Tibial artery (tissue), 4 donors: Measurements from ENCODE around the gene MPP3.

Experiments used
- DNase-seq, 2 donors: peaks; one replicate each; pipeline ENCODE4 v3.0.0-alpha.2; 2019
- H3K27ac ChIP-seq, 2 donors: fragments of 200-600 bp; sonication (generic) in 1 of 2; 1 replicate in 1 of 2; 2 replicates in 1 of 2; pipeline ENCODE4 v1.5.1; 2018 to 2019; ENCODE audit warnings: mild to moderate bottlenecking in 1 of 2
- H3K27me3 ChIP-seq, 2 donors: fragments of 200-600 bp; sonication (generic) in 1 of 2; one replicate each; pipeline versions ENCODE4 v1.5.1 to v1.6.0; 2016 to 2019
- H3K36me3 ChIP-seq, 3 donors: fragments of 200-600 bp; sonication (generic) in 2 of 3; one replicate each; pipeline ENCODE4 v1.5.1; 2016 to 2019; ENCODE audit warnings: mild to moderate bottlenecking in 2 of 3
- H3K4me1 ChIP-seq, 4 donors: fragments of 200-600 bp; sonication (generic) in 2 of 4; 1 replicate in 3 of 4; 2 replicates in 1 of 4; pipeline ENCODE4 v1.5.1; 2016 to 2019
- H3K4me3 ChIP-seq, 2 donors: fragments of 200-600 bp; sonication (generic) in 1 of 2; 1 replicate in 1 of 2; 2 replicates in 1 of 2; pipeline ENCODE4 v1.5.1; 2018 to 2019; ENCODE audit warnings: mild to moderate bottlenecking in 2 of 2
- H3K9me3 ChIP-seq, 3 donors: fragments of 200-600 bp; sonication (generic) in 1 of 3; one replicate each; pipeline ENCODE4 v1.5.1; 2016 to 2019
- CTCF ChIP-seq, 2 experiments: fragments of 200-600 bp in 1 of 2; fragments of 450-650 bp in 1 of 2; IDR thresholded peaks; one replicate each; pipeline ENCODE4 v1.5.1; 2017 to 2019; ENCODE audit warnings: antibody characterized with exemption in 2 of 2, mild to moderate bottlenecking in 1 of 2, moderate library complexity in 1 of 2
- intact Hi-C: fragments of 100-400 bp; cut with DNase I; formaldehyde crosslinking; loops from one replicate; pipeline ENCODE4 v1.15.0; 2023; ENCODE audit warnings: low total_unique reads

Gene MPP3

GRCh38 chr17:43864161-43864984 is 31.4 kb upstream of the MPP3 start:
- Histone ChIP-seq H3K36me3 (no peaks in the 10 kb centered on the region), H3K27ac (no peak overlapping the region), H3K4me3 (no peak overlapping the region), H3K9me3 (no peaks in the 10 kb centered on the region), H3K27me3 (no peaks in the 10 kb centered on the region), H3K4me1 (peaks cover 0 to 28% (median 21%) of the 10 kb centered on the region in 4 donors)
- peak in 1 of 2 donors; percentile 44 for DNase-seq
- intact Hi-C loops = no loop called here
- TF ChIP-seq CTCF (IDR thresholded peaks at IDR 0.05) = no peak

DNA sequence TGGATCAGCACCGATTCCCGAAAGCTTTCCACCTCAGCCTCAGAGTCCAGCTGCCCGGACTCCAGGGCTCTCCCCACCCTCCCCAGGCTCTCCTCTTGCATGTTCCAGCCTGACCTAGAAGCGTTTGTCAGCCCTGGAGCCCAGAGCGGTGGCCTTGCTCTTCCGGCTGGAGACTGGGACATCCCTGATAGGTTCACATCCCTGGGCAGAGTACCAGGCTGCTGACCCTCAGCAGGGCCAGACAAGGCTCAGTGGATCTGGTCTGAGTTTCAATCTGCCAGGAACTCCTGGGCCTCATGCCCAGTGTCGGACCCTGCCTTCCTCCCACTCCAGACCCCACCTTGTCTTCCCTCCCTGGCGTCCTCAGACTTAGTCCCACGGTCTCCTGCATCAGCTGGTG is 29.0 kb upstream of the MPP3 start:
- peak in 1 of 2 donors; percentile 49 for DNase-seq
- Histone ChIP-seq H3K9me3 (no peaks in the 10 kb centered on the region), H3K36me3 (no peaks in the 10 kb centered on the region), H3K4me1 (peaks cover 0 to 29% (median 21%) of the 10 kb centered on the region in 4 donors), H3K4me3 (no peak overlapping the region), H3K27me3 (peaks cover 0 to 9% of the 10 kb centered on the region in 2 donors), H3K27ac (peak overlapping the region; percentile 78 to 84)
- intact Hi-C loops = no loop called here
- no peak for TF ChIP-seq CTCF (IDR thresholded peaks at IDR 0.05)

DNA sequence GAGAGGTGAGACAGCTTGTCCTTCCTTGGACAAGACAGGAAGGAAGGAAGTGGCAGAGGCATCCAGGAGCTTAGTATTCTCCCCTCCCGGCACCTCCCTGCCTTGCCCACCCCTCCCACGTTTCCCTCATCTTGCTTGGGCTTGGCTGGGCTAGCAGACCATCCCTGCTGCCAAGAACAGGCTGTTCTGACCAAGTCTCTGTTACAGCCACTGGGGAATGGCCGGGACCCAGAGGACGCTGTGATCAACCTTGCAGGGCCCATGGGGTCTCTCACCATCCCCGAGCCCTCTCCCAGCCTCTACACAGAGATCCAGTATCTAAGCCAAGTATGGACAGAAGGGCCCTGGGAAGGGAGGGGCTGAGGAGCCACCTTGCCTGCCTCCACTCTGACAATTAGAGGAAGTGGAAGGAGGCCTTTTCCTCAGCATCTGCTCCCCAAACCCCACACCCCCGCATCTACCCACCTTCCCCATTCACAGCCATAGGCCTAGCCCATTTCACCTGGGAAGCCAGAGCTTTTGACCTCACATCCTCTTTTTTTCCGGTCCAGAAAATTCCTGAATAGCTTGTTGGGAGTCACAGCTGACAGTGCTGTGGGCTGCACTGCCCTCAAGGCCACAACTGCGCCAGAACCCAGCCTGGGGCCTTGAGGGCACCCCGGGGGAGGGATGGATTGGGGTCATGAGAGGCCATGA is 28.1 kb upstream of the MPP3 start:
- H3K9me3 ChIP-seq = no peaks in the 10 kb centered on the region
- H3K36me3 ChIP-seq = no peaks in the 10 kb centered on the region
- DNase-seq = peak; percentile 63 to 83
- intact Hi-C loops = no loop called here
- peaks cover 0 to 17% of the 10 kb centered on the region in 2 donors for H3K27me3 ChIP-seq
- peaks cover 0 to 29% (median 21%) of the 10 kb centered on the region in 4 donors for H3K4me1 ChIP-seq
- peak overlapping the region; percentile 78 to 84 for H3K27ac ChIP-seq
- H3K4me3 ChIP-seq = no peak overlapping the region
- TF ChIP-seq CTCF (IDR thresholded peaks at IDR 0.05) = no peak

- Histone ChIP-seq H3K4me3 (no peak overlapping the region), H3K9me3 (no peaks in the 10 kb centered on the region), H3K4me1 (peaks cover 0 to 29% (median 21%) of the 10 kb centered on the region in 4 donors), H3K36me3 (no peaks in the 10 kb centered on the region), H3K27ac (peak overlapping the region; percentile 78 to 84), H3K27me3 (peaks cover 0 to 22% of the 10 kb centered on the region in 2 donors)
- no peak for TF ChIP-seq CTCF (IDR thresholded peaks at IDR 0.05)
- peak in 1 of 2 donors; percentile 66 for DNase-seq
- intact Hi-C loops = no loop called here
Observed at GRCh38 chr17:43860077-43860725, 27.3 kb upstream of the MPP3 start.

GRCh38 chr17:43857957-43858600 is 25.1 kb upstream of the MPP3 start:
- Histone ChIP-seq H3K4me1 (peaks cover 0 to 29% (median 21%) of the 10 kb centered on the region in 4 donors), H3K27ac (no peak overlapping the region)
- intact Hi-C loops = no loop called here

More at GRCh38 chr17:43857957-43858600, 25.1 kb upstream of the MPP3 start:
- no peaks in the 10 kb centered on the region for H3K36me3 ChIP-seq
- H3K27me3 ChIP-seq = peaks cover 0 to 28% of the 10 kb centered on the region in 2 donors
- no peaks in the 10 kb centered on the region for H3K9me3 ChIP-seq
- peak in 1 of 2 donors; percentile 43 for DNase-seq
- TF ChIP-seq CTCF (IDR thresholded peaks at IDR 0.05) = no peak
- H3K4me3 ChIP-seq = no peak overlapping the region
